GM23338 (cell line): ENCODE data around the gene PCNX3. TPM values are rescaled to one million over a fixed set of nuclear protein-coding genes. Genes with fewer than 3 reads are reported as not detected.

Source experiments
- ATAC-seq: fragments of 200-7000 bp; cut with Tn5 transposase; 3 replicates; pipeline ENCODE4 v1.9.1; 2020
- DNase-seq: peaks from one replicate; pipeline ENCODE4 v3.0.0-alpha.2; 2015; ENCODE audit warnings: low spot score
- H2AFZ ChIP-seq: fragments of 200-600 bp; sonication (generic); 2 replicates; pipeline ENCODE4 v1.8.0; 2016; ENCODE audit warnings: antibody characterized with exemption, mild to moderate bottlenecking, moderate library complexity
- H3F3A ChIP-seq: fragments of 200-600 bp; sonication (generic); replicated peaks from 2 replicates; pipeline ENCODE4 v1.8.0; 2017; ENCODE audit warnings: antibody characterized with exemption, mixed run types, low read depth
- H3K27ac ChIP-seq: fragments of 200-600 bp; sonication (generic); 2 replicates; pipeline ENCODE4 v1.6.1; 2016; ENCODE audit warnings: low read depth
- H3K27me3 ChIP-seq: fragments of 200-600 bp; sonication (generic); 2 replicates; pipeline ENCODE4 v1.8.0; 2016; ENCODE audit warnings: mild to moderate bottlenecking, mixed run types, moderate library complexity; ENCODE audit not compliant: insufficient read depth
- H3K36me3 ChIP-seq: fragments of 200-600 bp; sonication (generic); 2 replicates; pipeline ENCODE4 v1.8.0; 2016; ENCODE audit warnings: mild to moderate bottlenecking; ENCODE audit not compliant: insufficient read depth
- H3K4me1 ChIP-seq: fragments of 200-600 bp; sonication (generic); 2 replicates; pipeline ENCODE4 v1.8.0; 2016; ENCODE audit warnings: mild to moderate bottlenecking, moderate library complexity; ENCODE audit not compliant: insufficient read depth
- H3K4me2 ChIP-seq: fragments of 200-600 bp; sonication (generic); 2 replicates; pipeline ENCODE4 v1.7.1; 2017; ENCODE audit warnings: mixed run types
- H3K4me3 ChIP-seq: fragments of 200-600 bp; sonication (generic); 2 replicates; pipeline ENCODE4 v1.6.1; 2016; ENCODE audit warnings: mixed run types
- H3K79me2 ChIP-seq: fragments of 200-600 bp; sonication (generic); replicated peaks from 2 replicates; pipeline ENCODE4 v1.8.0; 2017; ENCODE audit warnings: mild to moderate bottlenecking; ENCODE audit not compliant: insufficient read depth
- H3K9me2 ChIP-seq: fragments of 200-600 bp; sonication (generic); 2 replicates; pipeline ENCODE4 v1.8.0; 2017; ENCODE audit not compliant: insufficient read depth
- H4K20me1 ChIP-seq: fragments of 200-600 bp; sonication (generic); replicated peaks from 2 replicates; pipeline ENCODE4 v1.8.0; 2017; ENCODE audit warnings: mild to moderate bottlenecking; ENCODE audit not compliant: insufficient read depth
- H3K27ac Mint-ChIP-seq: 2 replicates; pipeline ENCODE4 v1.8.0; 2020; ENCODE audit warnings: inconsistent platforms, mild to moderate bottlenecking, moderate library complexity, mixed read lengths
- H3K27me3 Mint-ChIP-seq: 3 replicates; pipeline ENCODE4 v1.8.0; 2022; ENCODE audit warnings: low read depth, mild to moderate bottlenecking, moderate library complexity, mixed read lengths, inconsistent platforms; ENCODE audit not compliant: insufficient read depth, poor library complexity
- H3K36me3 Mint-ChIP-seq: 3 replicates; pipeline ENCODE4 v1.8.0; 2021; ENCODE audit warnings: low read depth, mild to moderate bottlenecking, inconsistent platforms, moderate library complexity, mixed read lengths
- H3K4me1 Mint-ChIP-seq: 3 replicates; pipeline ENCODE4 v1.8.0; 2020; ENCODE audit warnings: mild to moderate bottlenecking, inconsistent platforms, mixed read lengths
- H3K4me3 Mint-ChIP-seq: 3 replicates; pipeline ENCODE4 v1.8.0; 2021; ENCODE audit warnings: moderate library complexity, mild to moderate bottlenecking, inconsistent platforms, mixed read lengths
- H3K9me3 Mint-ChIP-seq: 3 replicates; pipeline ENCODE4 v1.8.0; 2020; ENCODE audit warnings: moderate library complexity, mild to moderate bottlenecking, inconsistent platforms, mixed read lengths
- CREB1 ChIP-seq: fragments of 250-450 bp; sonication (Bioruptor Pico); IDR thresholded peaks from 2 replicates; pipeline ENCODE4 v1.5.0; 2020; ENCODE audit warnings: low read depth, mild to moderate bottlenecking, moderate library complexity
- NANOG ChIP-seq: IDR thresholded peaks from 2 replicates; pipeline ENCODE4 v1.6.1; 2016; ENCODE audit warnings: antibody characterized with exemption, borderline replicate concordance
- POLR2AphosphoS5 ChIP-seq: IDR thresholded peaks from 2 replicates; pipeline ENCODE4 v1.6.1; 2016; ENCODE audit warnings: antibody characterized with exemption, low read depth
- STAT1 ChIP-seq: IDR thresholded peaks from one replicate; pipeline ENCODE4 v1.6.1; 2016; ENCODE audit warnings: antibody characterized with exemption; ENCODE audit not compliant: unreplicated experiment
- ZNF331 ChIP-seq: fragments of 250-450 bp; sonication (Bioruptor Pico); IDR thresholded peaks from 2 replicates; pipeline ENCODE4 v1.5.0; 2020; ENCODE audit warnings: low read depth, mild to moderate bottlenecking, moderate library complexity
- polyA plus RNA-seq: library from polyadenylated mRNA; unstranded; fragments of >200 nt; fragmentation: Nextera tagmentation; extraction: Ambion mirVana; gene quantifications from 2 replicates; pipeline ENCODE4 v1.2.1, GENCODE V29; 2016
- total RNA-seq: library from RNA; depleted of rRNA; stranded (reverse); fragments of >200 nt; shearing (Covaris generic); gene quantifications from 2 replicates; pipeline ENCODE4 v1.2.3, GENCODE V29; 2014
- TF ChIP-seq, protein P1 (sequence below), 2 experiments: fragments of 200-600 bp in 1 of 2; sonication (generic) in 1 of 2; conservative IDR thresholded peaks; 2 replicates each; pipeline versions ENCODE4 v1.5.1 to v1.6.1; 2016 to 2017; ENCODE audit warnings: antibody characterized with exemption in 2 of 2, low read depth in 2 of 2, mild to moderate bottlenecking in 2 of 2, moderate library complexity in 1 of 2
- TF ChIP-seq, protein P2 (sequence below): IDR thresholded peaks from 2 replicates; pipeline ENCODE4 v1.6.1; 2016; ENCODE audit warnings: antibody characterized with exemption

The PCNX3 gene
- total and polyA plus RNA-seq, 2 experiments from 2014 or later = 8.7 to 52.2 TPM

DNA sequence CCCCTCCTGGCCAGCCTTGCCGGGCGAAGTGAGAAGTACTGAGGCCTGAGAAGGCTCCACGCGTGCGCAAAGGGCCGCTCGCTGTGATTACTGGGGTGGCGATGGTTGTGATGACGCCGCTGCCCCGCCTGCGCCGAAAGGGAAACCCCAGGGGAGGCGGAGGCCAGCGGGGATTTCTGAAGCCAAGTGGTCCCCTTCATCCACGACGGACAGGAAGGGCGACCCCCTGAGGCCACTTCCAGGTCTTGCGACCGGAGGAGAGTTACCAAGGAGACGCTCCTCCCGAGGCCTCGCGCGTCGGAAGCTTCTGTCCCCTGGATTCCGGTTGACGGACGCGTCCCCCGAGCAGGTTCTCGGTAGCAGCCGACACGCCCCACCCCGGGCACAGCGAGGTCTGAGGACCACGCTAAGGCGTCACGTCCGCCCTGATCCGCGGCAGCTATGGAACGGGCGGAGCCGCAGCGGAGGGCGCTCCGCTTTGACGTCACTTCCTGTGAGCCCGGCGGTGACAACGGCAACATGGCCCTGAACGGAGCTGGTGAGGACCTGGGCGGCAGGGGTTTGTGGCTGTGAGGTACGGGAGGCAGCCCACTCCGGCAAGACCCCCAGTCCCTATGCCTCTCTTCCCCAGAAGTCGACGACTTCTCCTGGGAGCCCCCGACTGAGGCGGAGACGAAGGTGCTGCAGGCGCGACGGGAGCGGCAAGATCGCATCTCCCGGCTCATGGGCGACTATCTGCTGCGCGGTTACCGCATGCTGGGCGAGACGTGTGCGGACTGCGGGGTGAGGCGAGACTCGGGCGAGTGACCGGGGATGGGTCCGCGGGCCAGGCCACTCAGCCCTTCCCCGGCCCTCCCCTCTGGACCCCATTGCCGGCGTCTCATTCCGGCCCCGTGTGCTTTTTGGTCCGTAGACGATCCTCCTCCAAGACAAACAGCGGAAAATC, 45.3 kb upstream of the PCNX3 start, which contains the start of gene ZNRD2:
Gene ZNRD2 (plus strand): TSS at position 505 of the 946 bp plus-strand sequence. CDS start 15 bp downstream, at position 520.
- H3K4me3 ChIP-seq = peak within 1 kb of the TSS; percentile 91
- peaks cover 11% of the 10 kb centered on the region for H3K27me3 ChIP-seq
- DNase-seq = peak; percentile 99
- H3K9me2 ChIP-seq = no peaks in the 10 kb centered on the region
- no peak for TF ChIP-seq STAT1
- peak; percentile 76 for TF ChIP-seq POLR2AphosphoS5
- TF ChIP-seq CREB1 (CRISPR knock-in tag) = peak; percentile 98
- TF ChIP-seq ZNF331 = no peak
- TF ChIP-seq, protein P1, sequence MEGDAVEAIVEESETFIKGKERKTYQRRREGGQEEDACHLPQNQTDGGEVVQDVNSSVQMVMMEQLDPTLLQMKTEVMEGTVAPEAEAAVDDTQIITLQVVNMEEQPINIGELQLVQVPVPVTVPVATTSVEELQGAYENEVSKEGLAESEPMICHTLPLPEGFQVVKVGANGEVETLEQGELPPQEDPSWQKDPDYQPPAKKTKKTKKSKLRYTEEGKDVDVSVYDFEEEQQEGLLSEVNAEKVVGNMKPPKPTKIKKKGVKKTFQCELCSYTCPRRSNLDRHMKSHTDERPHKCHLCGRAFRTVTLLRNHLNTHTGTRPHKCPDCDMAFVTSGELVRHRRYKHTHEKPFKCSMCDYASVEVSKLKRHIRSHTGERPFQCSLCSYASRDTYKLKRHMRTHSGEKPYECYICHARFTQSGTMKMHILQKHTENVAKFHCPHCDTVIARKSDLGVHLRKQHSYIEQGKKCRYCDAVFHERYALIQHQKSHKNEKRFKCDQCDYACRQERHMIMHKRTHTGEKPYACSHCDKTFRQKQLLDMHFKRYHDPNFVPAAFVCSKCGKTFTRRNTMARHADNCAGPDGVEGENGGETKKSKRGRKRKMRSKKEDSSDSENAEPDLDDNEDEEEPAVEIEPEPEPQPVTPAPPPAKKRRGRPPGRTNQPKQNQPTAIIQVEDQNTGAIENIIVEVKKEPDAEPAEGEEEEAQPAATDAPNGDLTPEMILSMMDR (conservative IDR thresholded peaks at IDR 0.05; ENCODE audit: low read depth in 2 of 2) = peak; percentile 54 to 81
- no peak for TF ChIP-seq NANOG
- TF ChIP-seq, protein P2, sequence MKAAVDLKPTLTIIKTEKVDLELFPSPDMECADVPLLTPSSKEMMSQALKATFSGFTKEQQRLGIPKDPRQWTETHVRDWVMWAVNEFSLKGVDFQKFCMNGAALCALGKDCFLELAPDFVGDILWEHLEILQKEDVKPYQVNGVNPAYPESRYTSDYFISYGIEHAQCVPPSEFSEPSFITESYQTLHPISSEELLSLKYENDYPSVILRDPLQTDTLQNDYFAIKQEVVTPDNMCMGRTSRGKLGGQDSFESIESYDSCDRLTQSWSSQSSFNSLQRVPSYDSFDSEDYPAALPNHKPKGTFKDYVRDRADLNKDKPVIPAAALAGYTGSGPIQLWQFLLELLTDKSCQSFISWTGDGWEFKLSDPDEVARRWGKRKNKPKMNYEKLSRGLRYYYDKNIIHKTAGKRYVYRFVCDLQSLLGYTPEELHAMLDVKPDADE = peak; percentile 92
- peaks cover 8% of the 10 kb centered on the region for H3K79me2 ChIP-seq
- peaks cover 24% of the 10 kb centered on the region for H3K4me1 ChIP-seq
- peaks cover 21% of the 10 kb centered on the region for H3K27me3 Mint-ChIP-seq
- H3K36me3 Mint-ChIP-seq = peaks cover 9% of the 10 kb centered on the region
- peak; percentile 77 for ATAC-seq
- peak within 1 kb of the TSS; percentile 99 for H3K27ac Mint-ChIP-seq
- peaks cover 41% of the 10 kb centered on the region for H3K4me1 Mint-ChIP-seq
- H3F3A ChIP-seq = peaks cover 35% of the 10 kb centered on the region
- no peaks in the 10 kb centered on the region for H3K36me3 ChIP-seq
- peak within 1 kb of the TSS; percentile 98 for H2AFZ ChIP-seq
- H3K9me3 Mint-ChIP-seq = no peaks in the 10 kb centered on the region
- H3K4me2 ChIP-seq = peak within 1 kb of the TSS; percentile 99
- H4K20me1 ChIP-seq = peaks cover 8% of the 10 kb centered on the region
- H3K27ac ChIP-seq = peak within 1 kb of the TSS; percentile 87
- peak within 1 kb of the TSS; percentile 100 for H3K4me3 Mint-ChIP-seq

DNA sequence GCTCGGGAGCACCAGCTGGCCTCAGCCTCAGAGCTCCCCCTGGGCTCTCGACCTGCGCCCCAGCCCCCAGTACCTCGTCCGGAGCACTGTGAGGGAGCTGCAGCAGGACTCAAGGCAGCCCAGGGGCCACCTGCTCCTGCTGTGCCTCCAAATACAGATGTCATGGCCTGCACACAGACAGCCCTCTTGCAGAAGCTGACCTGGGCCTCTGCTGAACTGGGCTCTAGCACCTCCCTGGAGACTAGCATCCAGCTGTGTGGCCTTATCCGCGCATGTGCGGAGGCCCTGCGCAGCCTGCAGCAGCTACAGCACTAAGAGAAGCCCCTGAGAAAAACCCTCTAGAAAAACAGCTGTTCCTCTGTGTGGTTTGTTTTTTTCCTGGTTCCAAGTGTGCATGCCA, 44.2 kb upstream of the PCNX3 start:
- peaks cover 10% of the 10 kb centered on the region for H4K20me1 ChIP-seq
- no peak for ATAC-seq
- H2AFZ ChIP-seq = no peak overlapping the region
- H3K9me2 ChIP-seq = no peaks in the 10 kb centered on the region
- no peak for DNase-seq
- H3K4me1 ChIP-seq = peaks cover 31% of the 10 kb centered on the region
- no peak overlapping the region for H3K27ac ChIP-seq
- Mint-ChIP-seq H3K4me3 (peak overlapping the region; percentile 100), H3K27me3 (peaks cover 29% of the 10 kb centered on the region), H3K27ac (no peak overlapping the region), H3K4me1 (peaks cover 45% of the 10 kb centered on the region), H3K9me3 (no peaks in the 10 kb centered on the region), H3K36me3 (peaks cover 9% of the 10 kb centered on the region)
- no peak for TF ChIP-seq NANOG
- TF ChIP-seq CREB1 (CRISPR knock-in tag) = no peak
- peak overlapping the region; percentile 91 for H3K4me3 ChIP-seq
- peaks cover 8% of the 10 kb centered on the region for H3K79me2 ChIP-seq
- peak overlapping the region; percentile 99 for H3K4me2 ChIP-seq
- peaks cover 22% of the 10 kb centered on the region for H3K27me3 ChIP-seq
- H3F3A ChIP-seq = peaks cover 38% of the 10 kb centered on the region
- no peaks in the 10 kb centered on the region for H3K36me3 ChIP-seq
